ENCODE measurements around the gene LMAN2L.

The LMAN2L gene

DNA sequence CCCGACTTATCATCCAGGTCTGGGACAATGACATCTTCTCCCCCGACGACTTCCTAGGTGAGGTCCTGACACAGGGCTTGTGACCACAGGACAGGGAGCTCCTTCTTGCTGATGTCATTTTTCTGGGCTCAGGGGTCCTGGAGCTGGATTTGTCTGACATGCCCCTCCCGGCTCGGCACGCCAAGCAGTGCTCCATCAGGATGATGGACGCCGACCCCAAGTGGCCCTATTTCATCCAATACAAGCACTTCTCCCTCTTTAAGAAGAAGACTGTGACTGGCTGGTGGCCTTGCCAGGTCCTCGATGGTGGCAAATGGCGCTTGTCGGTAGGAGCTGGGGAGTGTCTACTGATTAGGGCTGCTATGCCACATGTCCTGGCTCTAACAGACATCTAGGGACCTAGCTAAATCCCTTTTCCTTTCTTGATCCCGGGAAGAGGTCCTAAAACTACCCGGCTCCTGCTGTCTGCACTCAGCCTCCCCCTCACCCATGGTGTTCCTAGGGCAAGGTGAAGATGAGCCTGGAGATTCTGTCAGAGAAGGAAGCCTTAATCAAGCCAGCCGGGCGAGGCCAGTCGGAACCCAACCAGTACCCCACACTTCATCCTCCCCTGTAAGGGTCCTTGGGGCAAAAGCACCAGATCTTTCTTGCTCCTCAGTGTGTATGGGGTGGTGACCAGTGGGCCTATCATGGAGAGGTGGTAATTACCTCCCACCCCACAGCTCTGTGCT is 36.7 kb downstream of the LMAN2L start:
- DNase-seq, result no peak

GRCh38 chr2:96702098-96702785 is 37.6 kb downstream of the LMAN2L start:
- no peak for DNase-seq

- DNase-seq, result no peak
Measured at GRCh38 chr2:96701636-96702035, 38.2 kb downstream of the LMAN2L start.

DNA sequence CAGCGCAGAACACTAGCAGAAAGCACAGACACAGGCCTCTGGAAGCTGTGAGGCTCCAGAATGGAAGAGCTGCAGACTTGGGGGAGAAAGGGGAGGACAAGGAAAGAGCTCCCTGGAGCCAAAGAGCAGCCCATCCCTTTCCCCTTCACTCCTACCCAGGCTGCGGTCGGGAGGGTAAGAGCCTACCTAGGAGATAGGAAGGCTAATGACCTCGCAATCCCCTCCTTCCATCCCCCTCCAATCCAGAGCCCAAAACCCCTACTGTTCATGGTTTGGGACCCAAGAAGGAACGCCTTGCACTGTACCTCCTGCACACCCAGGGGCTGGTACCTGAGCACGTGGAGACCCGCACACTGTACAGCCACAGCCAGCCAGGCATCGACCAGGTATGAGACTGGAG is 39.8 kb downstream of the LMAN2L start:
- no peak for DNase-seq

DNA sequence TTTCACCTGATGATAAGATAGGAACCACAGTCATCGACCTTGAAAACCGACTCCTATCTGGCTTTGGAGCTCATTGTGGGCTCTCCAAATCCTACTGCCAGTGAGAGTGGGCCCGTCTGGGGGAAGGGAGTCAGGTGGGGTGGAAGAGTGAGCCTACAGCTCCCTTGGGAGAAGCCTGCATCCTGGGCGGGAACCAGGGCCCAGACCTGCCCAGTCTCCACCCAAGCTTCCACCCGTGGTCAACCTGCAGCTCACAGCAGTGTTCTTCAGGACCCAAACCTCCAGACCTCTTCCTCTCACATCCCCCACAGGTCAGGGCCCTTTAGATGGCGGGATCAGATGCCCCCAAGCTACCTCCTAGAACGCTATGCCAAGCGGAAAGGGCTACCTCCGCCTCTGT is 40.2 kb downstream of the LMAN2L start:
- no peak for DNase-seq

DNA sequence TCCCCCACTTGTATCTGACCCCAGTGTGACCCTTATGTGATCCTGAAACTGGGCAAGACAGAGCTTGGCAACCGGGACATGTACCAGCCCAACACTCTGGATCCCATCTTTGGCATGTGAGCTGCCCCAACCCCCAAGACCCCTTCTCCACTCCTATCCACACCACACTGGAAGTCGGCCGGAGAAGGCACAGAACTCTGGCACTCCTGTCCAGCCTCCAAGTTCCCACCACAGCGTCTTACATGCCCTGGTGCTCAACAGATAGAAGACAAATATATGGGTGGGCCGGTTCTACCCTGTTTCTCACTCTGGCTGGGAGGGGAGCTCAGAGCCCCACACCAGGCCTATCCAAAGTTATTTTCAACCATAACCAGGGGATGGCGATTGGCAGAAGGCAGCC is 40.8 kb downstream of the LMAN2L start:
- DNase-seq, result no peak

GRCh38 chr2:96698221-96698861 is 41.5 kb downstream of the LMAN2L start:
- DNase-seq, result no peak

DNA sequence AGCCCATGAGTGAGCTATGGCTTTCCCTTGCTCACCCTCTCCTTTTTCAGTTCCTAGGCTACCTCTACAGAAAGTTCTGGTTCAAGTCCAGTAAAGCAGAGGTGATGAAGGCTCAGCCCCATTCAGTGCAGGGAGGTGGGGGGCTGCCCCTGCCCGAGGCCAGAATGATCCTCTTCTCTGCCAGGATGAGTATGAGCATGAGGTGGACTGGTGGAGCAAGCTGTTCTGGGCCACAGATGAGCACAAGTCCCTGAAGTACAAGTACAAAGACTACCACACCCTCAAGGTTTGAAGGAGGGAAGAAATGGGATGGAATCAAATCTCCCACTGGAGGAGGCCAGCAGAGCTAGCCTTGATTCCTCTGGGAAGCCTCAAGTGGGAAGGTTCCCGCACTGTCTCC is 42.4 kb downstream of the LMAN2L start:
- no peak for DNase-seq

- DNase-seq, result no peak
Measured at GRCh38 chr2:96695602-96696001, 44.3 kb downstream of the LMAN2L start.

DNA sequence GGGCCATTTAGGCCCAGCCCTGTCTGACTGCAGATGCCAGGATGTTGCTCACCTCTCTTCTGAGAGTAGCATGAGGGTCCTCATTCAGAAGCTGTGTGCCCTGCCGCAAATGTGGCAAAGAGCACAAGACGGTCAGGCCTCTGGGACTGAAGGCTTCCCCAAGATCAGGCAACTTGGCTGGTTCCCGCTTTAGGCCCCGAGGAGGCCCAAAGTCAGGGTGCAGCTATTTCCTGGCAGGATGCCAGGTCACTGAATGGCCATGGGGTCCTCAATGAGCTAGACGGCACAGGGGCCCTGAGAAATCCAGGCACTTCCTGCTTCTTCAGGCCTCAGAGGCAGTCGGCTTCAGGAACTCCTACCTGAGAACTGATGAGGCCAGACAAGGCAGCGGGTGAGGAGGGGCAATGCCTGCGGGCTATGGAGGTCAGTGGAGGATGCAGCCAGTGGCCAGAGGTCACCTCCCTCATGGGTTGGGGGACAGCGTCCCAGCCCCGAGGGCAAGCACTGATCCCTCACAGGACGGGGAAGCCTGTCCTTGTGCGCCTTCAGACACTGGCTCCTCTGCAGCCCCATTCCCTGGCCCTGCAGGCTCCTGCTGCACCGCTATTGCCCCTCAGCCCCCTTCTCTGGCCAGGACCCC is 44.9 kb downstream of the LMAN2L start:
- DNase-seq, result no peak

- no peak for DNase-seq
Measured at GRCh38 chr2:96694279-96694678, 45.6 kb downstream of the LMAN2L start.

GRCh38 chr2:96693286-96694200 is 46.3 kb downstream of the LMAN2L start:
- DNase-seq, result no peak

DNA sequence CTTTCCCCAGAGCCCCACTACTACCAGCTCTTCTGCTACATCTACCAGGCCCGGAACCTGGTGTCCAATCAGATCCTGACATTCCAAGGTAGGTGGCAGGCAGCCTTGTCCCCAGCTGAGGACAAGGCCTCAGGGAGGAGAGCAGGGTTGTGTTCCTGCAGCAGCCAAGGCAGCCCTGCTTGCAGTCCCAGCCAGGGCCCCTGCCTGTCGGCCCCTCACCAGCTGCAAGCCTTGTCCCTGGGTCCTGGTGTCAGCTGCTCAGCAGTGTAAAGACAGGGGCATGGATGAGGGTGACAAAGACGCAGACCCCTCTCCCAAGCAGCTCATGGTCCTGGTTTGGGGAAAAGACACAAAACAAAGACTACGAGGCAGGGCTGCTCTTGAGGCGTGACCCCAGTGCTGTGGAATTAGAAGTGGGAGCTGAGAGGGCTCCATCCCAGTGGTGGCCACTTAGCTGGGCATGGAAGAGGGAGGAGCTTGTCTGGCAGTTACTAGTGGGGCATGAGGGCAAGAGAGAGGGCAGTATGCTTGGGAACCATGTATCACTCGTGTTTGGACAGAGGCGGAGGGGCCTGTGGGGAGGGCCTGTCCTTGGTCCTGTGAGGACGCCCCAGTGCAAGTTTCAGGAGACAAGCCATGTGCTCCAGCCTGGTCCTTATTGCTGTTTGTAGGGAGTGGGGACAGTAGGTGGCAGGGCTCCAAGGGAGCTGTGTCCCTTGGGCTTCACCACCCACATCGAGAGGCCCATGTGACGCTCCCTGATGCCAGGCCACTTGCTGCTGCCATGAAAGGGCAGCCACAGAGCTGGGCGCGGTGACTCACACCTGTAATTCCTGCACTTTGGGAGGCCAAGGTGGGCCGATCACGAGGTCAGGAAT is 47.5 kb downstream of the LMAN2L start:
- DNase-seq, result no peak

DNA sequence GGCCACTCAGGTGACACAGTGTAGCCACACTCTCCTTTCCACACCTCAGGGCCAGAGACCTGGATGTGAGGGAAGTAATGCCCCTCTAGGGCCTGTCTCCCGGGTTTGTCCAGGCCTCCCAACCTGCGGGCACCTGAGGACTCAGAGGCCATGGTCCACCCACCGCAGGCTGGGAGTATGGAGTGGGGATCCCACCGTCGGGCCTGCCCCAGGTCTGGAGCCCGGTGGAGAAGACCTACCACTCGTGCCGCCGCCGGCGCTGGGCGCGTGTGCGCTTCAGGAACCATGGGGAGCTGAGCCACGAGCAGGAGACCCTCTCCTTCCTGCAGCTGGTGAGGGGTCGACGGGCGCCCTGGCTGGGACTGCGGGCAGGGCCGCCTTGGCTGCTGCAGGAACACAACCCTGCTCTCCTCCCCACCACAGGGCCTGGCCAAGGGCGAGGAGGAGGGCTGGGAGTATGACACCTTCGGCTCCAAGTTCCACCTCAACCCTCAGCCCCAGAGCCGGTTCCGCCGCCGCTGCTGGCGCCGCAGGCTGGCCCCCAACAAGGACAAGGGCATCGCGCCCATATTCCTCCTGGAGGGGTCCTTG is 48.7 kb downstream of the LMAN2L start:
- DNase-seq, result no peak

- no peak for DNase-seq
Measured at GRCh38 chr2:96690306-96691021, 49.4 kb downstream of the LMAN2L start.

DNA sequence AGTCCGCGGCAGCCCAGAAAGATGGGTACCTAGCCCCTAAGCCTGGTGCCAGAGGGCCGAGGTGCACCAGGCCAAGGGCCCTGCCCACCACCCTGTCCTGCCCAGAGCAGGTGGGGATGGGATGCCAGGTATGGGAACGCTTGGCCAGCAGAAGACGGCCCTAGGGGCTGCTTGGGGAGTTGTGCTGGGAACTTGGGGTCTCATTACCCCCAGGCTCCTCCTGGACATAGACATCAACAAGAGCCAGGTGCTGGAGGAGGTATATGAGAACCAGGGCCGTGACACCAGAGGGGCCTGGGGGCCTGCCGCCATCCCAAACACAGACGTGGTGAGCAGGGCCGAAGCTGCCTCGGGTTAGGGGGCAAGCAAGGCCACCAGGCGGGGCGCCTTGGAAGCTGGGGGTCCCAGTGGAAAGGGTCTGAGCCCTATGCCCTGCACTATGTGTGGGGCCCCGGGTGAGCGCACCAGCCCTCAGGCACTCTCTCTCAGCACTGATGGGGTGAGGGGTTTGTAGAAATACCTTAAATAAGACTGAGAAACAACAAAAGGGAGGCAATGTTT is 50.4 kb downstream of the LMAN2L start:
- no peak for DNase-seq

- DNase-seq, result no peak
Measured at GRCh38 chr2:96688649-96689430, 51.0 kb downstream of the LMAN2L start.

DNA sequence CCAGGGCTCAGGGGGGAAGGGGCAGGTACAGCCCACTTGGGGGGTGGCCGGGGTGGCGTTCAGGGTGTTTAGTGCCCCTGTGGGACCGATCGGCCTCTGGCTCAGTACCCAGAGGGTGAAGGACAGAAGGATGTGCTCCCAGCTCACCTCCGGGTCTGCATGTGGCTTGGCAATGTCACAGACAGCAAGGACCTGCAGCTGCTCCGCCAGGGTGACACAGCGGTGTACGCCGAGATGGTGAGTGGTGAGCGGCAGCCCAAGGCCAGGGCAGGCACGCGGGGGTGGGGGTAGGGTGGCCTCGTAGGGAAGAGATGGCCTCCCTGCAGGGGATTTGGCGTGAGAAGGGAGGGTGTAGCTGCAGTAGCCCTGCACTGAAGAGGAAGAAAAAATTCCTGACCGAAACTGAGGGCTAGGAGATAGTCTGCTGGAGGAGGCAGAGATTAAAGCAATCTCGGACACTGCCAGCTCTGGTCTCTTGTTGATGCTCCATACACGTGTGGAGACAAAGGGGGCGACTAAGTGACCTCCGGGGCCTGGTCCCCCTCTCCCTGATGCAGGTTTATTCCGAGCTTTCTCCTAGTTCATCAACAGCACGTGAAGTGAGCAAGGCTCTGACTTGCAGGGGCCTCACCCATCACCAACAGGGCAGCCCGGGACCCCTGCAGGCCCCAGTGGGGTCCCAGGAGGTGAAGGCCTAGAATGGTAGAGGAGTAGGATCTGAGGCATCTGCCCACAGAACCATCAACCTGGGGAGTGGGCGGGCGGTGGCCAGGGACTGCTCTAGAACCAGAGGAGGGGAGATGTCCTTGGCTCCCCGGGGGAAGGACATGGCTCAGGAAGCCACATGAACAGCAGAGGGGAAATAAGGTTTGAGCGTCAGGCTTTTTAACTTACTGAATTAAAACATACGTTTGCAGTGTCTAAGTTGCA is 51.9 kb downstream of the LMAN2L start:
- no peak for DNase-seq

Data from DMS79 treated with DMSO at 0.1 percent for 48 hours (cell line).